Measurements from ENCODE around the gene RPL41. TPM values are rescaled to one million over a fixed set of nuclear protein-coding genes. Genes with fewer than 3 reads are reported as not detected.
A peak's percentile ranks its signal among the peaks of the same experiment; 100 is the strongest.

RPL41 gene
- total and polyA plus RNA-seq, 10 of the 15 experiments (the other 5 are each of a cell fraction or from before 2014, with no cell fraction given), result 4,144 to 19,112 (median 8,004) TPM

GRCh38 chr12:56160894-56161689, 44.7 kb downstream of the RPL41 start:
- in situ Hi-C loops (cut with MboI) (no loop called here), intact Hi-C loops (cut with micrococcal nuclease; ENCODE audit: unreplicated experiment) (no loop called here)
- H4K20me1 ChIP-seq (ENCODE audit: control insufficient read depth, insufficient read depth), result no peaks in the 10 kb centered on the region
- RAD21 ChIA-PET (ENCODE audit: unreplicated experiment), result interaction anchor here (1.0 to 1.2 kb wide), 2 partner anchors 33 to 43 kb away, joined by 3 read pairs; partner anchors contain the start of genes ESYT1 and ZC3H10
- no peak for FAIRE-seq
- peaks cover 17% of the 10 kb centered on the region for H3K4me1 ChIP-seq (ENCODE audit: control insufficient read depth, insufficient read depth, low read length)
- BruUV-seq (replicated peaks), result no TSS peak
- H3K9ac ChIP-seq (ENCODE audit: control insufficient read depth, insufficient read depth, low read length), result peak overlapping the region; percentile 89; the same call in 1 of the 2 replicates
- 66% methylated on average over 11 of the region's 11 CpGs for WGBS (ENCODE audit: insufficient coverage, insufficient replicate concordance, low lambda C conversion rate, missing lambda C conversion rate)
- H3K4me2 ChIP-seq (ENCODE audit: control insufficient read depth, insufficient read depth), result peak overlapping the region; percentile 98
- SMC1A ChIA-PET (ENCODE audit: uncharacterized antibody, unreplicated experiment), result interaction anchor here (1.3 to 2.7 kb wide), 2 partner anchors 27 to 36 kb away, joined by 3 to 12 read pairs; no protein-coding TSS in a partner anchor
- POLR2A ChIA-PET, result interaction anchor here (0.5 to 1.3 kb wide), 4 partner anchors 10 to 509 kb away, joined by 3 to 7 read pairs (median 4); no protein-coding TSS in a partner anchor
- TF ChIP-seq POLR2AphosphoS5 (IDR thresholded peaks at IDR 0.05; ENCODE audit: low read length), result peak; percentile 40; the same call in 1 of the 2 replicates
- no peak for TF ChIP-seq BCLAF1 (IDR thresholded peaks at IDR 0.05)
- peak; percentile 24; the same call in 1 of the 3 replicates for TF ChIP-seq POU2F2 (IDR thresholded peaks at IDR 0.05; ENCODE audit: borderline replicate concordance, low read depth, low read length)
- TF ChIP-seq JUNB (IDR thresholded peaks at IDR 0.05), result no peak
- DNase-seq (ENCODE audit: low read depth, low spot score), result no peak
- H3K9me3 ChIP-seq (replicated peaks; ENCODE audit: control insufficient read depth, insufficient read depth, low read length), result no peaks in the 10 kb centered on the region
- peak overlapping the region; percentile 90; the same call in 1 of the 2 replicates for H3K4me3 ChIP-seq
- CTCF ChIA-PET, result interaction anchor here (1.2 to 2.2 kb wide), 4 partner anchors 27 to 35 kb away, joined by 3 to 10 read pairs (median 6); partner anchors contain the start of gene SMARCC2
- peaks cover 39% of the 10 kb centered on the region for H3K79me2 ChIP-seq (ENCODE audit: control insufficient read depth, insufficient read depth, low read length)
- peak overlapping the region; percentile 91 for H3K27ac ChIP-seq (ENCODE audit: control insufficient read depth, insufficient read depth)
- H3K27me3 ChIP-seq (replicated peaks in 1 of 2; ENCODE audit: control insufficient read depth in 2 of 2, insufficient read depth in 2 of 2, low read length in 1 of 2), result no peaks in the 10 kb centered on the region
- no peak for ATAC-seq
- peaks cover 23 to 30% of the 10 kb centered on the region in 2 experiments for H3K36me3 ChIP-seq (ENCODE audit: control insufficient read depth in 2 of 2, insufficient read depth in 2 of 2, low read length in 1 of 2)
- H2AFZ ChIP-seq (ENCODE audit: control insufficient read depth, low read depth, low read length), result no peak overlapping the region
